K562 (cell line): ENCODE measurements around the gene EXOC3L1. TPM values are rescaled to one million over a fixed set of nuclear protein-coding genes. Genes with fewer than 3 reads are reported as not detected.

ENCODE experiments used
- ATAC-seq: fragments of 200-7000 bp; cut with Tn5 transposase; 3 replicates; pipeline ENCODE4 v1.9.1; 2020; ENCODE audit warnings: moderate library complexity
- BruUV-seq: library from RNA; stranded (reverse); fragments of 400-500 nt; replicated peaks from 2 replicates; lab custom pipeline; 2021; lab: Mats Ljungman, UMichigan
- CTCF ChIA-PET: fragments of 300-600 bp; formaldehyde crosslinking; extraction: SDS; loops from one replicate; lab custom pipeline; 2021; ENCODE audit warnings: low intra/inter-chr PET ratio; lab: Yijun Ruan, JAX
- POLR2A ChIA-PET: fragments of 300-600, 350-650 bp; sonication (Branson Sonifier 250); formaldehyde crosslinking; extraction: SDS; loops from one replicate; lab custom pipeline; 2021; ENCODE audit warnings: antibody characterized with exemption, inconsistent platforms; lab: Yijun Ruan, JAX
- DNase-seq, 4 experiments: peaks; one replicate each; pipeline versions ENCODE4 v3.0.0 to v3.0.0-alpha.2; 2011 to 2018; ENCODE audit warnings: low spot score in 3 of 4, mixed read lengths in 3 of 4; ENCODE audit errors: extremely low read depth in 1 of 4
- FAIRE-seq: peaks from 2 replicates; lab custom pipeline; 2011; peaks lifted over from hg19 to GRCh38; lab: Jason Lieb, UNC
- H2AFZ ChIP-seq: 2 replicates; pipeline ENCODE4 v1.6.0; 2011; ENCODE audit warnings: low read depth, low read length, control low read depth, inconsistent platforms
- H3K27ac ChIP-seq: fragments of 200-600 bp; 3 replicates; pipeline ENCODE4 v1.8.0; 2011; ENCODE audit warnings: low read depth, mild to moderate bottlenecking, control low read depth, inconsistent platforms, low read length, moderate library complexity, mixed read lengths; ENCODE audit errors: extremely low read depth
- H3K27me3 ChIP-seq, 2 experiments: fragments of 300-600 bp in 1 of 2; 2 replicates in 1 of 2; 3 replicates in 1 of 2; pipeline versions ENCODE4 v1.6.0 to v1.8.0; 2011; ENCODE audit warnings: inconsistent platforms in 2 of 2, low read length in 2 of 2, mild to moderate bottlenecking in 1 of 2, mixed read lengths in 1 of 2, moderate library complexity in 1 of 2; ENCODE audit not compliant: control insufficient read depth in 2 of 2, insufficient read depth in 2 of 2
- H3K36me3 ChIP-seq: fragments of 300-600 bp; 3 replicates; pipeline ENCODE4 v1.8.0; 2011; ENCODE audit warnings: mild to moderate bottlenecking, low read length, inconsistent platforms; ENCODE audit not compliant: control insufficient read depth, insufficient read depth
- H3K4me1 ChIP-seq, 2 experiments: fragments of 200-600 bp in 1 of 2; replicated peaks in 1 of 2; 2 replicates in 1 of 2; 3 replicates in 1 of 2; pipeline versions ENCODE4 v1.5.1 to v1.8.0; 2011; ENCODE audit warnings: inconsistent platforms in 2 of 2, low read length in 2 of 2, mild to moderate bottlenecking in 1 of 2, mixed read lengths in 1 of 2, moderate library complexity in 1 of 2; ENCODE audit not compliant: control insufficient read depth in 2 of 2, insufficient read depth in 2 of 2
- H3K4me2 ChIP-seq: 2 replicates; pipeline ENCODE4 v1.6.1; 2011; ENCODE audit warnings: low read length, control low read depth, inconsistent platforms, mixed read lengths; ENCODE audit not compliant: insufficient read depth
- H3K4me3 ChIP-seq: fragments of 200-600 bp; sonication (generic), shearing (Covaris generic); 2 replicates; pipeline ENCODE4 v1.5.1; 2016; ENCODE audit warnings: control low read depth, inconsistent platforms
- H3K79me2 ChIP-seq: fragments of 200-600 bp; 3 replicates; pipeline ENCODE4 v1.8.0; 2011; ENCODE audit warnings: low read length, inconsistent platforms; ENCODE audit not compliant: control insufficient read depth, insufficient read depth
- H3K9ac ChIP-seq, 2 experiments: 2 replicates each; pipeline versions ENCODE4 v1.6.0 to v1.6.1; 2011; ENCODE audit warnings: low read depth in 2 of 2, low read length in 2 of 2, control low read depth in 1 of 2, inconsistent platforms in 1 of 2, mild to moderate bottlenecking in 1 of 2, mixed read lengths in 1 of 2; ENCODE audit not compliant: insufficient read depth in 1 of 2
- H3K9me1 ChIP-seq: one replicate; pipeline ENCODE4 v1.6.0; 2011; ENCODE audit warnings: inconsistent platforms, mild to moderate bottlenecking, low read length, moderate library complexity; ENCODE audit not compliant: control insufficient read depth, insufficient read depth
- H3K9me3 ChIP-seq: replicated peaks from 2 replicates; pipeline ENCODE4 v1.5.1; 2011; ENCODE audit warnings: low read depth, low read length, inconsistent platforms; ENCODE audit not compliant: control insufficient read depth, insufficient read depth
- H4K20me1 ChIP-seq: replicated peaks from 2 replicates; pipeline ENCODE4 v1.6.1; 2011; ENCODE audit warnings: low read length, inconsistent platforms, mixed read lengths; ENCODE audit not compliant: control insufficient read depth, insufficient read depth
- ARID2 ChIP-seq: fragments of 450-650 bp; IDR thresholded peaks from 2 replicates; pipeline ENCODE4 v1.6.1; 2017; ENCODE audit warnings: antibody characterized with exemption, mild to moderate bottlenecking
- CCAR2 ChIP-seq: fragments of 200-400 bp; formaldehyde crosslinking; IDR thresholded peaks from 2 replicates; pipeline ENCODE4 v1.6.1; 2017; ENCODE audit warnings: mild to moderate bottlenecking, low read depth, low read length
- CGGBP1 ChIP-seq: fragments of 250-450 bp; sonication (Bioruptor Pico); IDR thresholded peaks from 2 replicates; pipeline ENCODE4 v1.9.0; 2021; ENCODE audit warnings: mild to moderate bottlenecking
- DNMT1 ChIP-seq: fragments of 450-650 bp; IDR thresholded peaks from 2 replicates; pipeline ENCODE4 v1.6.1; 2016; ENCODE audit warnings: antibody characterized with exemption, mild to moderate bottlenecking
- FOXJ3 ChIP-seq: sonication (generic); formaldehyde crosslinking; IDR thresholded peaks from 2 replicates; pipeline ENCODE4 v1.4.0; 2020; ENCODE audit warnings: mild to moderate bottlenecking, missing genetic modification reagents
- HIVEP1 ChIP-seq: fragments of 250-450 bp; sonication (Bioruptor Pico); IDR thresholded peaks from 2 replicates; pipeline ENCODE4 v1.4.0; 2020; ENCODE audit warnings: mild to moderate bottlenecking
- HMGN3 ChIP-seq: IDR thresholded peaks from 2 replicates; pipeline ENCODE4 v1.6.1; 2011; ENCODE audit warnings: borderline replicate concordance, low read depth, mild to moderate bottlenecking, mixed read lengths, low read length; ENCODE audit not compliant: insufficient read length; ENCODE audit errors: extremely low read depth
- HNRNPK ChIP-seq: fragments of 200-400 bp; formaldehyde crosslinking; IDR thresholded peaks from one replicate; pipeline ENCODE4 v1.6.1; 2018; ENCODE audit warnings: mild to moderate bottlenecking, low read depth, low read length; ENCODE audit not compliant: poor library complexity, severe bottlenecking
- JUN ChIP-seq, 2 experiments: sonication (generic) in 1 of 2; formaldehyde crosslinking in 1 of 2; IDR thresholded peaks; 2 replicates each; pipeline versions ENCODE4 v1.6.1 to v1.8.0; 2012 to 2022; ENCODE audit warnings: borderline replicate concordance in 2 of 2, mild to moderate bottlenecking in 2 of 2, improper control_type of control experiment in 1 of 2, low read depth in 1 of 2, low read length in 1 of 2, missing genetic modification reagents in 1 of 2
- PHF8 ChIP-seq: fragments of 200-600 bp; sonication (generic); IDR thresholded peaks from 2 replicates; pipeline ENCODE4 v1.6.1; 2012; ENCODE audit warnings: mixed run types, mild to moderate bottlenecking, inconsistent platforms, low read length, moderate library complexity, borderline replicate concordance
- POLR3A ChIP-seq: IDR thresholded peaks from 2 replicates; pipeline ENCODE4 v1.6.1; 2011; ENCODE audit warnings: borderline replicate concordance, mild to moderate bottlenecking, moderate library complexity; ENCODE audit not compliant: insufficient read length, insufficient read depth; ENCODE audit errors: extremely low read depth
- PPARD ChIP-seq: fragments of 250-450 bp; sonication (Bioruptor Pico); IDR thresholded peaks from 2 replicates; pipeline ENCODE4 v1.8.0; 2022; ENCODE audit warnings: inconsistent platforms, mild to moderate bottlenecking, moderate library complexity
- RAD51 ChIP-seq: fragments of 450-650 bp; IDR thresholded peaks from 2 replicates; pipeline ENCODE4 v1.7.1; 2016; ENCODE audit warnings: low read depth, mild to moderate bottlenecking, borderline replicate concordance
- RUNX1 ChIP-seq: sonication (generic); IDR thresholded peaks from 2 replicates; pipeline ENCODE4 v1.6.1; 2016; ENCODE audit warnings: antibody characterized with exemption, low read depth
- TAF1 ChIP-seq: IDR thresholded peaks from 2 replicates; pipeline ENCODE4 v1.6.1; 2011; ENCODE audit warnings: mild to moderate bottlenecking, low read length, moderate library complexity; ENCODE audit not compliant: insufficient read depth, control insufficient read depth, severe bottlenecking; ENCODE audit errors: extremely low read depth
- ZC3H8 ChIP-seq: fragments of 450-650 bp; IDR thresholded peaks from 2 replicates; pipeline ENCODE4 v1.6.1; 2017
- ZNF165 ChIP-seq: fragments of 250-450 bp; sonication (Bioruptor Pico); IDR thresholded peaks from 2 replicates; pipeline ENCODE4 v1.4.0; 2020; ENCODE audit warnings: borderline replicate concordance
- ZNF3 ChIP-seq: fragments of 250-450 bp; sonication (Bioruptor Pico); IDR thresholded peaks from 2 replicates; pipeline ENCODE4 v1.5.0; 2021; ENCODE audit warnings: mild to moderate bottlenecking, moderate library complexity
- ZNF699 ChIP-seq: fragments of 250-450 bp; sonication (Bioruptor Pico); IDR thresholded peaks from 2 replicates; pipeline ENCODE4 v1.8.0; 2021; ENCODE audit warnings: mild to moderate bottlenecking, moderate library complexity; ENCODE audit not compliant: insufficient replicate concordance
- WGBS: fragments of 100-300 bp; shearing (Covaris generic); methylation state at CpG from one replicate; pipeline ENCODE4 v1.1.6; 2016; ENCODE audit warnings: low coverage, mixed read lengths; ENCODE audit not compliant: insufficient coverage; ENCODE audit errors: missing lambda C conversion rate; 5-methylcytosine and 5-hydroxymethylcytosine counted together
- in situ Hi-C: fragments of 300-500 bp; cut with MboI; formaldehyde crosslinking; loops from 4 replicates; pipeline ENCODE4 v1.15.0; 2018; ENCODE audit warnings: inconsistent platforms, mixed read lengths
- intact Hi-C: fragments of 100-400 bp; cut with micrococcal nuclease; formaldehyde crosslinking; loops from 2 replicates; pipeline ENCODE4 v1.14.2; 2022
- polyA plus RNA-seq, 8 experiments: library from polyadenylated mRNA; depleted of rRNA in 4 of 8; stranded (reverse) in 5 of 8; unstranded in 3 of 8; fragments of >200 nt; fragmentation: Nextera tagmentation in 2 of 8; fragmentation: Illumina TruSeq in 1 of 8; extraction: Ambion mirVana in 2 of 8; extraction: Trizol in 1 of 8; gene quantifications; 2 replicates each; pipeline versions ENCODE4 v1.2.1 to v1.2.3, GENCODE V29; 2011 to 2014; ENCODE audit warnings: inconsistent platforms in 1 of 8, missing spikeins in 1 of 8
- total RNA-seq, 7 experiments: library from RNA; depleted of rRNA in 6 of 7; stranded (reverse); fragments of >200 nt in 6 of 7; fragmentation: Illumina TruSeq in 2 of 7; extraction: Trizol in 2 of 7; gene quantifications; 2 replicates each; pipeline versions ENCODE4 v1.2.1 to v1.2.3, GENCODE V29; 2011 to 2021; ENCODE audit warnings: low replicate concordance in 1 of 7

Gene EXOC3L1
- total and polyA plus RNA-seq, 9 of the 15 experiments (the other 6 are each of a cell fraction or from before 2014, with no cell fraction given): 0.08 TPM; not detected in 8

- TSS peak; percentile 59 for BruUV-seq
- Histone ChIP-seq H3K4me2 (peak overlapping the region; percentile 99), H3K36me3 (no peaks in the 10 kb centered on the region), H3K9ac (peak overlapping the region in 1 of 2 experiments; percentile 81; a peak in 1 of 4 replicates), H3K9me1 (no peaks in the 10 kb centered on the region), H3K79me2 (peaks cover 14% of the 10 kb centered on the region), H3K27ac (no peak overlapping the region), H4K20me1 (peaks cover 11% of the 10 kb centered on the region), H3K9me3 (no peaks in the 10 kb centered on the region), H2AFZ (no peak overlapping the region), H3K27me3 (no peaks in the 10 kb centered on the region), H3K4me1 (peaks cover 13 to 56% of the 10 kb centered on the region in 2 experiments), H3K4me3 (0 out of 2 replicates have a peak overlapping the region, but pooled peaks have one; percentile 61)
- ATAC-seq: no peak
- peak; percentile 60 for FAIRE-seq
- intact Hi-C loops (loop anchor here (10.0 kb wide), 2 partner anchors 167 to 227 kb away; no protein-coding TSS in a partner anchor), in situ Hi-C loops (no loop called here)
- ChIA-PET POLR2A (interaction anchor here (0.6 to 1.5 kb wide), 3 partner anchors 9 to 263 kb away, joined by 3 read pairs; no protein-coding TSS in a partner anchor), CTCF (no interaction called here)
- no peak for DNase-seq
- 47% methylated on average over 2 of the region's 2 CpGs for WGBS
- TF ChIP-seq FOXJ3 (CRISPR knock-in tag) (no peak), ARID2 (no peak), POLR3A (no peak), JUN (IDR thresholded peaks at IDR 0.05; ENCODE audit: borderline replicate concordance, low read depth, low read length) (no peak), JUN (CRISPR knock-in tag; IDR thresholded peaks at IDR 0.05; ENCODE audit: borderline replicate concordance) (no peak), CGGBP1 (CRISPR knock-in tag) (no peak), ZC3H8 (no peak), PPARD (CRISPR knock-in tag) (no peak), HNRNPK (no peak), CCAR2 (no peak), HIVEP1 (CRISPR knock-in tag) (no peak), ZNF699 (CRISPR knock-in tag) (no peak), DNMT1 (no peak), PHF8 (no peak), RAD51 (no peak), HMGN3 (no peak), TAF1 (no peak), ZNF3 (CRISPR knock-in tag) (no peak), ZNF165 (CRISPR knock-in tag) (no peak), RUNX1 (no peak)
Observed at GRCh38 chr16:67182288-67182687, 7.6 kb downstream of the EXOC3L1 start.
